Stimulated activated CD4-positive, alpha-beta T cell treated with anti-CD3 and anti-CD28 coated beads, TNF-alpha, amount 100 ng/mL, for 4 hours (primary cell): ENCODE results near the gene PDE6C.
A peak's percentile ranks its signal among the peaks of the same experiment; 100 is the strongest.

Experiments
- DNase-seq, 3 experiments: peaks; one replicate each; pipeline ENCODE4 v3.0.0-alpha.2; 2020; ENCODE audit warnings: low read depth in 3 of 3

PDE6C gene

DNA sequence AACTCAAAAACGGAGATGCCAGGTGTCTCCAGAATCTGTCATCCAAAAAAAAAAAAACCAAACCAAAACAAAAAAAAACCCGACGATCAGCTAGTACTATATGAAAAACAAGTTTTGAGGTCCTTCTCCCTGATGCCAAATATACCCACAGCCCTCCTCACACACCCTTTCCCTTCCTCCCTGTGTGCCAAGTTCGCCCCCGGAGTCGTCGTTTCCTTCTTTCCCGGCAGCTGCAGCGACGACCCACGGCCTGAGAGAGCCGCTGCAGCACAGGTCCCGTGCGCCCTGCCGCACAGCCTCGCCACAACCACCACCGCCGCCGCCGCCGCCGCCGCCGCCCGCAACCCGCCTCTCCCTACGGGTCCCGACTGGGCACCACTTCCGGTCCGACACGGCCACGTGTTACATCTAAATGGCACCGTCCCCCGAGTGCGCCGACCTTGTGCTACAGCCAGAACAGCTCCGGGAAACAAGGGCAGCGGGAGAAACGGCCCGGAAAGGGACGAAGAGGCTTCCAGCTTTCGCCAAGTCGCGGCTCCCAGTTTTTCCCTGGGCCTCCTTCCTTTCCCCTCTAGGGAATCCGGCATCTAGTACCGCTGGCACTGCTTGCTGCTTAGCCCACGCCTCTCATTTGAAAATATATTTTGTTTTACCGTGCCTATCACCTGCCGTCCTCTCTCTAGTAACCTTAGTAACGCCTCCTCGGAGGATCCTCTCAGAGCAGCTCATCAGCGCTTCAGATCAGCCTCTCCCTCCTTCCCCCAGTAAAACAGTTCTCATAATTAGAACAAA lies 90.1 kb downstream of the PDE6C start, which contains the start of gene FRA10AC1:
Gene FRA10AC1, minus strand, starts transcription at position 383 of the 792 bp plus-strand sequence. CDS start 2,486 bp downstream, outside the sequence.
- peak; percentile 70 to 83 (median 82) for DNase-seq

DNA sequence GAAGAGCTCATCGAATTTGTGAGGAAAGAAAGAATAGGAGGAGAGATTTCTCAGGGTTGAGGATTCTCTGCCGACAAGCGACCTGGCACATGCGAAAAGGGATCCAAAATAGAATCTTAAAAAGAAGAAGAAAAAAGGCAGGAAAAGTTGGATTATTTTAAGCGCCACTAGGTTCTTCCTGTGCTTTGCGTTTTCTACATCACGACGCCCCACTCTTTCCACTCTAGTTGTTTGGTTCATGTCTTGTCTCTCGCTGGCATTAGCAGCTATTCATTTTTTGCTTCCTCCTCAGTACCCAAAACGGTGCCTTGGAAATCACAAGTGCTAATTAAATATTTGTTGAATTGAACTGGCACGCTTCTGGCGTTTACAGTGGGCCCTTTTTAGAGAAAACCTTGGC lies 90.7 kb downstream of the PDE6C start:
- DNase-seq: no peak

DNA sequence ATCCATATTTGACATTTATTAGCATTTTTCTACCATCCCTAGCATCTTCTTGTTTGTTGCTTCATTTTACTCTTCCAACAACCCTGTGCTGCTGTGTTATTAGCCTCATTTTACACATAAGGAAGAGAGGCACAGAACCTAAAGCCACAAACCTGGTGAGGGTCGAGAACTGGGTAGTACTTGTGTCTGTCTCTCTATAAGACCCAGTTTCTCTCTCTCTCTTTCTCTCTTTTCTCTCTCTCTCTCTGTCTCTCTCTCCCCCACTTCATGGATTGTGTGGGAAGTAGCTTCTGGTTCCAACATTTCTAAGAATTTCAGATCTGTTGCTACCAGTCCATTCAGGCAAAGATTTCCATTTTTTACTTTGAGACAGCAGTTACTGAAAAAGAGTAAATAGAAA lies 91.5 kb downstream of the PDE6C start:
- no peak for DNase-seq

DNA sequence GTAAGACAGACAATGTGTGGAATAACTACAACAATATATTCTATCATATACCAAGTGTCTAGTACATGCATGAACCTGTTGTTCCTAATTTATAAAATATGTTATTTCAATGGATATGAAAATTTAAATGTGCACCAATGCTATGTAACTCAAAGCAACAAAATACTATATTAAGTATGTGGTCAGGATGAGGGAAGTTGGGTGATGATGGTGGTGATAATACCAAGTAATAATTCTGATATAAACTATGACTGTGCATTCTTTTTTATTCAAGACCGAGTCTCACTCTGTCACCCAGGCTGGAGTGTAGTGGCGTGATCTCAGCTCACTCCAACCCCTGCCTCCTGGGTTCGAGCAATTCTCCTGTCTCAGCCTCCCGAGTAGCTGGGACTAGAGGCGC lies 92.1 kb downstream of the PDE6C start:
- no peak for DNase-seq

DNA sequence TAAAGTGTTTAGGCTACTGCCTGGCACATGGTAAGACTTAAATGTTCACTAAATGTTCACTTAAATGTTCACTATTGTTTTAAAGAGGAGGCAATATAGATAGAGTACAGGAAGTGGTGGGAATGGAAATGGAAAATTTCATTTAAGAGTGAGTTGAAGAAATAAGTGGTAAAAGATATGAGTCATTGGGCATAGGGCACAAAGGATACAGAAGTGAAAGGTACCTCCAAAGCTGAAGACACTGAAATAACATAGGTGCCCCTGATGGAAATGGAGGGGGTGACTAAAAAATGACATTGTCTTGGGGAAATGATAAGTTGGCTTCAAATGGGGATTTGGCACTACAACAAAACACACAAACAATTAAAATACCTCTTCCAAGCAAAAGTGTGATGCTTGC lies 95.3 kb downstream of the PDE6C start:
- DNase-seq: no peak

DNA sequence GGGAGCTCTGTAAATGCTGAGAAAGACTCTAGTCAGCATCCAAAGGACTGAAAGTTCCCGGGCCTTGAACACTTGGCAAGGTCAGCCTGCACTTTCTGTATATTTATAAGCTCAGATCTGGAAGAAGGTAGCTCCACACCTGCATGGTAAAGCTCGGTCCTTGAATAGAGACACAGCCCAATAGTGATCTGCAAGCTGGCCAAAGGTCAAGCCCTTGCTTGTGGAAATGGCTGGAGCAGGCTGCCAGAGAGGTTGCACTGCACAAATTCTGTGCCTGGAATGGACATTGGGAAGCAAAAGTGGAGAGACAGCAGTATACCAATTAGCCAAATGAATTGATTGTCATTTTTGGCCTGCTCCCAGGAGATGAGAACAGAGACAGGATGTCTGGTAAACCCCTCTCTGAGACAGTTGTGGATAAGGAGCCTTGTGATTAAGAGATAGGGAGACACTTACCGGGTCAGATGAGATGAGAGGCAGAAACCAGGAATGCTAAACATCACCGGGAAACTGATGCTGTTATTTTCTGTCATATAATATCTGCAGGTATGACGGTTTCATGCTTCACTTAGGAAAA lies 98.1 kb downstream of the PDE6C start:
- DNase-seq: no peak

DNA sequence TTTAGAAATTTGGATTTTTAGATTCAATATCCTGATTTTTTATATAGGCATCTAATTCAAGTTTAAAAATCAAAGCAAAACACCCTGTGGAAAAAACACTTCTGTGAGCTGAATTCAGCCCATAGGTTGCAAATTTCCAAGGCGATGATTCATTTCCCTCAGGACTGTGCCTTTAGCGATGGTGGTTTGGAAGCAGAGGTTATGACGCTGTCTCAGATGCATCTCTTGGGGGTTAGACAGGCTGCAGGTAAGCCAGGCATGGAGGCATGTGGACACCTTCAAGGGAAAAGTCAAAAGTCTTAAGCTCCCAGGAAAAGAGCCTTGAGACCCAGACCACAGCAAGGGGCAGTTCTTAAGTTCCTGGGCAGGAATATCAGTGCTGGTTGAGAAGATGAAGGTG lies 99.6 kb downstream of the PDE6C start:
- no peak for DNase-seq

DNA sequence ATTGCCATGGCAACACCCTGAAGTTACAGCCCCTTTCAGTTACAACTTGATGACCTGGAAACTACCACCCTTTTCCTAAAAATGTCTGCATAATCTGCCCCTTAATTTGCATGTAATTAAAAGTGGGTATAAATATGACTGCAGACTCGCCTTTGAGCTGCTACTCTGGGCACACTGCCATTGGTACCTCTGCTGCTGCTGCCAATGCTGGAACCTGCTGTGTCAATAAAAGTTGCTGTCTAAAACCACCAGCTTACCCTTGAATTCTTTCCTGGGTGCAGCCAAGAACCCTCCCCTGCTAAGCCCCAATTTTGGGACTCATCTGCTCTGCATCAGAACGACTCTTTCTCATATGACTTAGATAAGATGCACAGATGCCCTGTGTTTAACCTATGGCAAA lies 100.3 kb downstream of the PDE6C start:
- no peak for DNase-seq

DNA sequence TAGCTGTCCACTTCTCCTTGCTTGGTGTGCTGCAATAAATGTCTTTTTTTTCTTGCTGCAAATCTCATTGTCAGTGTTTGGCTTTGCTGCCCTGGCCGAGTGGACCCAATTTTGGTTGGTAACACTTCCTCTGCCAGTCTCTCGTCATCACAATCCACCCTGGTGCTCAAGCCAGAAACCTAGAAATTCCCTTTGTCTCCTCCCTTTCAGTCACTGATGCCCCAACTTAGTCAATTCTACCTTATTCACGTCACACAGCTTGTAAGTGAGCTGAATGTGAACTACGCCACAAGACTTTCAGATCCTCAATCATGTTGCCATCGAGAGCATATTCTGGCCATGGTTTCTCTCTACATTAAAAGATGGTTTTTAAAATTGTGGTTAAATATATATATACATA lies 103.0 kb downstream of the PDE6C start:
- no peak for DNase-seq
